EH (cell line): Measurements from ENCODE around the gene PDGFB.

ENCODE experiments used
- DNase-seq: peaks from one replicate; pipeline ENCODE4 v3.0.0-alpha.2; 2015; ENCODE audit warnings: low read depth

PDGFB gene

GRCh38 chr22:39254122-39254521 lies 9.3 kb upstream of the PDGFB start:
- DNase-seq = no peak

- peak; percentile 85 for DNase-seq
These were observed 8.8 kb upstream of the PDGFB start for GRCh38 chr22:39253435-39254070.

GRCh38 chr22:39252461-39253434 lies 8.0 kb upstream of the PDGFB start:
- DNase-seq = peak; percentile 27

GRCh38 chr22:39251762-39252460 lies 7.1 kb upstream of the PDGFB start:
- DNase-seq = peak; percentile 41

- no peak for DNase-seq
These were observed 6.1 kb upstream of the PDGFB start for GRCh38 chr22:39250838-39251237.

GRCh38 chr22:39250131-39250530 lies 5.3 kb upstream of the PDGFB start:
- no peak for DNase-seq

- DNase-seq = no peak
These were observed 4.4 kb upstream of the PDGFB start for GRCh38 chr22:39249086-39249704.

GRCh38 chr22:39248254-39248653 lies 3.5 kb upstream of the PDGFB start:
- no peak for DNase-seq

- no peak for DNase-seq
These were observed 2.6 kb upstream of the PDGFB start for GRCh38 chr22:39247361-39247760.

GRCh38 chr22:39246690-39247332 lies 2.0 kb upstream of the PDGFB start:
- no peak for DNase-seq

- DNase-seq = no peak
These were observed 1.4 kb upstream of the PDGFB start for GRCh38 chr22:39246217-39246616.

GRCh38 chr22:39245130-39246039 lies 603 bp upstream of the PDGFB start:
- DNase-seq = no peak

GRCh38 chr22:39244136-39244495 lies 666 bp downstream of the PDGFB start:
- DNase-seq = no peak

- no peak for DNase-seq
These were observed 1.2 kb downstream of the PDGFB start for GRCh38 chr22:39243439-39244135.

- no peak for DNase-seq
These were observed 2.0 kb downstream of the PDGFB start for GRCh38 chr22:39242595-39243438.

- no peak for DNase-seq
These were observed 2.8 kb downstream of the PDGFB start for GRCh38 chr22:39241794-39242594.

GRCh38 chr22:39240831-39241793 lies 3.7 kb downstream of the PDGFB start:
- DNase-seq = no peak
